ENCODE measurements around the gene MAPKAPK5. TPM values are rescaled to one million over a fixed set of nuclear protein-coding genes. Genes with fewer than 3 reads are reported as not detected.
"Not testable (repeated sequence)": the region's sequence is repeated elsewhere in the genome, so short reads cannot be mapped to it uniquely, and the experiment has no call there.

The MAPKAPK5 gene
- polyA plus RNA-seq, 6 donors from 2014 or later = 25.9 to 42.7 (median 29.1) TPM

DNA sequence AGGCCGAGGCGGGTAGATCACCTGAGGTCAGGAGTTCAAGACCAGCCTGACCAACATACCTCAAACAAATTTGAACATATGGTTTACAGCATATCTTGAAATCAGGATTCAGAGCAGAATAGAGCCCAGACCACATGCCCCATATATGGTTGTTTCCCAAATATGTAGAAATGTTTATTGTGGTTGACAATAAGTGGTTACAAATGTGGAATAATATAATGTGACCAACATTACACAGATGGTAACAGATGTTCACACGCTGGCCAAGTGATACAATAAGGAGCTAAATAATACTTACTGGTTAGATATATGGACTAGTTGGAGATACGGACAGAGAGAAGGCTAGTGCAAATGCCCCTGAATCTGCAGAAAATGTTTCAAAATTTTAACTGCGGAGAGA, 85.3 kb downstream of the MAPKAPK5 start:
- no peak for DNase-seq
- no peak overlapping the region for H3K4me3 Mint-ChIP-seq
- H3K9me3 Mint-ChIP-seq = peaks cover 0 to 2% (median 0%) of the 10 kb centered on the region in 7 donors
- no peak for ATAC-seq (ENCODE audit: low read depth in 2 of 2)
- H3K27me3 Mint-ChIP-seq = no peaks in the 10 kb centered on the region
- no peaks in the 10 kb centered on the region for H3K4me1 Mint-ChIP-seq
- peaks cover 0 to 6% of the 10 kb centered on the region in 2 donors for H3K36me3 Mint-ChIP-seq
- no peak overlapping the region for H3K27ac Mint-ChIP-seq

DNA sequence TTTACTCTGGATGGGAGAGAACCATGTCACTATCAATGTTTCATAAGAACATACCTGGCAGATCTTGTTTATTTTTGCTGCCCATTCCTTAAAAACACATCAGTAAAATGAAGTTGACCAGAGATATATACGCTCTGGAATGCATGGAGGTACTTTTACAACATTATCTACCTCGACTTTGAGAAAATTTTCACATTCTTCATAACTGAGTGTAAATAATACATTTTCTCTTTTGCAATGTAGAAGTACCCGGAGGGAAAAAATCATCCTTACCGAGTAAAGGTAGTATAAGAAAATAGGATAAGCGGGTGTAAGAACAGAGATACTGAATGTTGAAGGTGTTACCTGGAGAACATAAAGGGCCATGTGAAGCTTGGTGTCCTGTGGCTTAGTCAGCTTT, 90.2 kb downstream of the MAPKAPK5 start:
- H3K4me3 Mint-ChIP-seq = no peak overlapping the region
- DNase-seq (no peak), ATAC-seq (ENCODE audit: low read depth in 2 of 2) (no peak)
- no peaks in the 10 kb centered on the region for H3K9me3 Mint-ChIP-seq
- no peak overlapping the region for H3K27ac Mint-ChIP-seq
- peaks cover 0 to 6% of the 10 kb centered on the region in 2 donors for H3K36me3 Mint-ChIP-seq
- no peaks in the 10 kb centered on the region for H3K4me1 Mint-ChIP-seq
- no peaks in the 10 kb centered on the region for H3K27me3 Mint-ChIP-seq

DNA sequence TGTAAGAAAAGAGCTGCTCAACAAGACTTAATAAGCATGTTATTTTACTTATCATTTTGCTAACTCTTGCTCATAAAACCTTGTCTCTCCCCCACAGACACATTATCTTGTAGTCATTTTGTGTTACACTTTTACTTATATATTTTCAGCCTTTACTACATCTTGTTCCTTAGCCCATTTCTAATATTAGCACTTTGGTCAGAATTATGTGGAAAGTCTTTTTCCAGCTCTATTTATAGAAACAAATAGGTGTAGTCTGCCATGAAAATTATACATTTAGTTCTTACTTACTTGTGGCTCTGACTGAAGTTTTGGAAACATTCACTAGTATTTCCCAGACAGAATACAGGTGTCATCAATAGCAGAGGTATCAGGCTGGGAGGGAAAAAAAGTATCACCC, 94.8 kb downstream of the MAPKAPK5 start:
- no peaks in the 10 kb centered on the region for H3K4me1 Mint-ChIP-seq
- no peaks in the 10 kb centered on the region for H3K9me3 Mint-ChIP-seq
- H3K4me3 Mint-ChIP-seq = no peak overlapping the region
- no peak overlapping the region for H3K27ac Mint-ChIP-seq
- H3K36me3 Mint-ChIP-seq = no peaks in the 10 kb centered on the region
- DNase-seq (no peak), ATAC-seq (ENCODE audit: low read depth in 2 of 2) (no peak)
- H3K27me3 Mint-ChIP-seq = no peaks in the 10 kb centered on the region

DNA sequence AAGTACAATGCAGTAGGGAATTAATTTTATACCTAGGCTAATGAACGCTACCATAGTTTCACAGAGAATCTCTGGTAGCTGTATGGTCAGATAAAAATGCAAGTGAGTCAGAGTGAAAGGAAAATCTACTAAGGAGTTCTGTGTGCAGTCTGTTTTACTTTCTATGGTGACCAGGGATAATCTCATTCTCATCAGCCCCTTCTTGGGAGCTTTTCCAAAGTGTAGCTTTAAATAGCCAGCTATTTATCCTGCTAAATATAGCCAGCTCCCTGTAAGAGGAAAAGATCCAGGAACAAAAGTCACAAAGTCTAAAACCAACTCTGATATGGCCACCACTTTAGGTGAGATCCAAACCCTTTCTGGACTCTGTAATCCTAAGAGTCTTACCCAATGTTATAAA, 95.4 kb downstream of the MAPKAPK5 start:
- Mint-ChIP-seq H3K27me3 (no peaks in the 10 kb centered on the region), H3K27ac (no peak overlapping the region), H3K4me1 (no peaks in the 10 kb centered on the region), H3K36me3 (no peaks in the 10 kb centered on the region), H3K9me3 (no peaks in the 10 kb centered on the region), H3K4me3 (no peak overlapping the region)
- no peak for ATAC-seq (ENCODE audit: low read depth in 2 of 2)
- no peak for DNase-seq

DNA sequence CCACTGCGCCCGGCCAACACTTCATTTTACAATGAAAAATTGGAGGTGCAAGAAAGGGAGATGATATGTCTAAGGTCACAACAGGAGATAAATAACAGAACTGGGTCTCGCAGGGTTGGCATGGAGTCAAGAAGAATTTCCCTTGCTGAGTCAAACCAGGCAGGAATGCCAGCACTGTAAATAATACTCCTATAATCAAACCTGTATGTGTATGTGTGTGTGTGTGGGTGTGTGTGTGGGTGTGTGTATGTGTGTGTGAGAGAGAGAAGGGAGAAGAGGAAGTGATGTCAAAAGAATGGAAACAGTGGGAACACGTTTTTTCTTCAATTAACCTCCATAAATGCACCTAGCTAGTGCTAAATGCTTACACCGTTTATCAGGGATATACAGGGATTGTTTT, 100.5 kb downstream of the MAPKAPK5 start:
- ATAC-seq (ENCODE audit: low read depth in 2 of 2) (no peak), DNase-seq (no peak)
- Mint-ChIP-seq H3K4me3 (no peak overlapping the region), H3K36me3 (no peaks in the 10 kb centered on the region), H3K27me3 (no peaks in the 10 kb centered on the region), H3K9me3 (no peaks in the 10 kb centered on the region), H3K4me1 (peaks cover 0 to 3% (median 0%) of the 10 kb centered on the region in 3 donors), H3K27ac (peak overlapping the region in 1 of 6 donors; percentile 19)

DNA sequence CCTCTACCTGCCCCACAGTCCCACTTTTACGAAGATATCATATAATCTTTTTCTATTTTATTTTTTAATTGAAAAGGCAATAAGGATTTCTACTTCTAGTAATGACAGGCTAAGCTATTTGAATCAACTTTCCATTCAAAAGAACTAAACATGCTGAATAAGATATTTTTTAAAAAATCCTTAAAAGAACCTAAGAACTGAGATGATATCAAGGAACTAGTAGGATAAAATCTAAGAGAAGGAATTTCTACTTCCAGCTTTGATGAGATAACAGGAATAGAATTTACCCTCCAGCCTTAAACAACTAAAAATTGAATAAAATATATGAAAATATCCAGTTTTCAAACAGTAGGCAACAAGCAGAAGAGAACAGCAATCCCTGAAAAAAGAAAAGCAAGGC, 101.9 kb downstream of the MAPKAPK5 start:
- Mint-ChIP-seq H3K36me3 (no peaks in the 10 kb centered on the region), H3K27ac (peak overlapping the region in 1 of 6 donors; percentile 73), H3K4me3 (no peak overlapping the region), H3K9me3 (no peaks in the 10 kb centered on the region), H3K27me3 (no peaks in the 10 kb centered on the region), H3K4me1 (peaks cover 0 to 3% (median 0%) of the 10 kb centered on the region in 3 donors)
- DNase-seq (no peak), ATAC-seq (ENCODE audit: low read depth in 2 of 2) (no peak)

DNA sequence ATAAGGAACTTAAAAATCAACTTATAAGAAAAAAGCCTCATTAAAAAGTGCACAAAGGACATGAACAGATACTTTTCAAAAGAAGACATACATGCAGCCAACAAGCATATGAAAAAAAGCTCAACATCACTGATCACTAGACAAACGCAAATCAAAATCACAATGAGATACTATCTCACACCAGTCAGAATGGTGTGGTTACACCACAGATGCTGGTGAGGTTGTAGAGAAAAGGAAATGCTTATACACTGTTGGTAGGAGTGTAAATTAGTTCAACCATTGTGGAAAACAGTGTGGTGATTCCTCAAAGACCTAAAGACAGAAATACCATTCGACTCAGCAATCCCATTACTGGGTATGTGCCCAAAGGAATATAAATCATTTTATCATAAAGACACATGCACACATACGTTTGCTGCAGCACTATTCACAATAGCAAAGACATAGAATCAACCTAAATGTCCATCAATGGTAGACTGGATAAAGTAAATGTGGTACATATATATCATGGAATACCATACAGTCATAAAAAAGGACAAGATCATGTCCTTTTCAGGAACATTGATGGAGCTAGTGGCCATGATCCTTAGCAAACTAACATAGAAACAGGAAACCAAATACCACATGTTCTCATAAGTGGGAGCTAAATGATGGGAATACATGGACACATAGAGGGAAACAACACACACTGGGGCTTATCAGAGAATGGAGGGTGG, 109.1 kb downstream of the MAPKAPK5 start:
- DNase-seq; H3K4me3 Mint-ChIP-seq; H3K27ac Mint-ChIP-seq; ATAC-seq (ENCODE audit: low read depth in 2 of 2); H3K27me3 Mint-ChIP-seq: not testable (repeated sequence)
- Mint-ChIP-seq H3K4me1 (peaks cover 7 to 12% (median 11%) of the 10 kb centered on the region in 3 donors), H3K9me3 (peaks cover 0 to 34% (median 11%) of the 10 kb centered on the region in 7 donors), H3K36me3 (peaks cover 0 to 24% of the 10 kb centered on the region in 2 donors)

Other genes starting within 250 kb of the MAPKAPK5 start
- gene ATXN2, start 242.9 kb upstream of the MAPKAPK5 start, polyA plus RNA-seq (ENCODE audit: low read depth in 6 of 6) = 10 to 100 TPM; 12.0 to 38.0 (median 20.3) TPM
- gene BRAP, start 156.3 kb upstream of the MAPKAPK5 start, polyA plus RNA-seq (ENCODE audit: low read depth in 6 of 6) = 10 to 100 TPM; 20.0 to 25.6 (median 23.2) TPM
- 10 to 100 TPM; 10.0 to 19.4 (median 12.3) TPM for gene ACAD10, start 156.2 kb upstream of the MAPKAPK5 start, polyA plus RNA-seq (ENCODE audit: low read depth in 6 of 6)
- gene ALDH2, start 75.3 kb upstream of the MAPKAPK5 start, polyA plus RNA-seq (ENCODE audit: low read depth in 6 of 6) = 10 to 100 TPM; 11.5 to 16.9 (median 13.2) TPM
- gene TMEM116, start 170.9 kb downstream of the MAPKAPK5 start, polyA plus RNA-seq (ENCODE audit: low read depth in 6 of 6) = 10 to 100 TPM in 1 of 6 donors, 1 to 10 TPM in 5; 4.2 to 19.0 (median 7.8) TPM
- 100 to 1,000 TPM; 271 to 327 (median 295) TPM for gene ERP29, start 171.2 kb downstream of the MAPKAPK5 start, polyA plus RNA-seq (ENCODE audit: low read depth in 6 of 6)

Data from naive B cell (primary cell).